Brain microvascular endothelial cell (primary cell): ENCODE data around the gene TCHH.

Experiments
- DNase-seq: peaks from one replicate; pipeline ENCODE4 v3.0.0-alpha.2; 2020
- H3K27ac ChIP-seq: fragments of 250-450 bp; sonication (Bioruptor Pico); 2 replicates; pipeline ENCODE4 v1.5.1; 2020; ENCODE audit warnings: mild to moderate bottlenecking, moderate library complexity
- H3K27me3 ChIP-seq: fragments of 250-450 bp; sonication (Bioruptor Pico); replicated peaks from 2 replicates; pipeline ENCODE4 v1.5.1; 2020; ENCODE audit warnings: mild to moderate bottlenecking
- H3K36me3 ChIP-seq: fragments of 250-450 bp; sonication (Bioruptor Pico); replicated peaks from 2 replicates; pipeline ENCODE4 v1.5.1; 2020; ENCODE audit warnings: mild to moderate bottlenecking
- H3K4me3 ChIP-seq: 2 replicates; pipeline ENCODE4 v1.5.1; 2011; ENCODE audit warnings: low read depth, mild to moderate bottlenecking, control low read depth, low read length, moderate library complexity
- in situ Hi-C: cut with HindIII; loops from 2 replicates; pipeline ENCODE4 v1.10.0; 2017; ENCODE audit warnings: low sequenced_read_pairs, low pct_ligation_motif_present
- TF ChIP-seq, protein P1 (sequence below): IDR thresholded peaks from 2 replicates; pipeline ENCODE4 v1.5.1; 2011; ENCODE audit warnings: low read depth, mild to moderate bottlenecking, moderate library complexity, low read length, control low read depth, inconsistent platforms; ENCODE audit errors: missing control alignments

The TCHH gene

DNA sequence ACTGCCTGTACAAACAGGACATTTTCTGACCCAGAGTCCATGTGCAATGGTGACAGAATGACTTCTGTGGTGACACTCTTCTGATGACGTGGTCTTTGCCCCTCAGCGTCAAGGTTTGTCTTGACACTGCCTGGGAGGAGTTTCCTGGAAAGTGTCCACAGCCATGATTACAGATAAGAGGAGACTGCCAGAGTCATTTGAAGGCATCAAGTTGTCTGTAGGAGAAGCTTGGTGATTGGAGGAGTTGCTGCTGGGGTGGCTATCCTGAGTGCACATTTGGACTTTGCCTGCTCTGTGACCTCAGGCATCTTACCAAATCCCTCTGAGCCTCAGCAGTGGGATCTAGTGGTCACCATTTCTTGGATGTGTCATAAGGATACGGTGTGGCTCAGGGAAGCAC, 44.1 kb downstream of the TCHH start:
- in situ Hi-C loops, result no loop called here
- Histone ChIP-seq H3K36me3 (no peaks in the 10 kb centered on the region), H3K27me3 (peaks cover 6% of the 10 kb centered on the region), H3K4me3 (no peak overlapping the region), H3K27ac (no peak overlapping the region)
- no peak for DNase-seq
- TF ChIP-seq, protein P1, sequence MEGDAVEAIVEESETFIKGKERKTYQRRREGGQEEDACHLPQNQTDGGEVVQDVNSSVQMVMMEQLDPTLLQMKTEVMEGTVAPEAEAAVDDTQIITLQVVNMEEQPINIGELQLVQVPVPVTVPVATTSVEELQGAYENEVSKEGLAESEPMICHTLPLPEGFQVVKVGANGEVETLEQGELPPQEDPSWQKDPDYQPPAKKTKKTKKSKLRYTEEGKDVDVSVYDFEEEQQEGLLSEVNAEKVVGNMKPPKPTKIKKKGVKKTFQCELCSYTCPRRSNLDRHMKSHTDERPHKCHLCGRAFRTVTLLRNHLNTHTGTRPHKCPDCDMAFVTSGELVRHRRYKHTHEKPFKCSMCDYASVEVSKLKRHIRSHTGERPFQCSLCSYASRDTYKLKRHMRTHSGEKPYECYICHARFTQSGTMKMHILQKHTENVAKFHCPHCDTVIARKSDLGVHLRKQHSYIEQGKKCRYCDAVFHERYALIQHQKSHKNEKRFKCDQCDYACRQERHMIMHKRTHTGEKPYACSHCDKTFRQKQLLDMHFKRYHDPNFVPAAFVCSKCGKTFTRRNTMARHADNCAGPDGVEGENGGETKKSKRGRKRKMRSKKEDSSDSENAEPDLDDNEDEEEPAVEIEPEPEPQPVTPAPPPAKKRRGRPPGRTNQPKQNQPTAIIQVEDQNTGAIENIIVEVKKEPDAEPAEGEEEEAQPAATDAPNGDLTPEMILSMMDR, result no peak

DNA sequence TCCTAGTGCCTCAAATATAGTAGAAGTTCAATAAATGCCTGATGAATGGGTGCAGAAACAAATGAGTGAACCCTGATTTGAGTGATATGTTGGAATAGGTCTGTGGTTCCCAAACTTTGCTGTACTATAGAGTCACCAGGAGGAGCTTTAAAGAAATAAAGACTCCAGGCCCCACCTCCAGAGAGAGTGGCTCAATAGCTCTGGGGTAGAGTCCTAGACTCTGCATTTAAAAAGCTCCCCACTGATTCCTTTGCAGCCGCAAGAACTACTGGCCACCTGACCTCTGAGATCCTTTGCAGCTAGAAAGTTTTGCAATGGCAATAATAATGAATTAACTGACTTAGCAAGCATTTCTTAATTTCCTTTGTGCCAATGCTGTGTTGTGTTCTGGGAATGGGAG, 47.3 kb downstream of the TCHH start:
- Histone ChIP-seq H3K4me3 (no peak overlapping the region), H3K27ac (no peak overlapping the region), H3K36me3 (no peaks in the 10 kb centered on the region), H3K27me3 (peaks cover 2% of the 10 kb centered on the region)
- DNase-seq, result no peak
- TF ChIP-seq, protein P1, result no peak
- in situ Hi-C loops, result no loop called here

DNA sequence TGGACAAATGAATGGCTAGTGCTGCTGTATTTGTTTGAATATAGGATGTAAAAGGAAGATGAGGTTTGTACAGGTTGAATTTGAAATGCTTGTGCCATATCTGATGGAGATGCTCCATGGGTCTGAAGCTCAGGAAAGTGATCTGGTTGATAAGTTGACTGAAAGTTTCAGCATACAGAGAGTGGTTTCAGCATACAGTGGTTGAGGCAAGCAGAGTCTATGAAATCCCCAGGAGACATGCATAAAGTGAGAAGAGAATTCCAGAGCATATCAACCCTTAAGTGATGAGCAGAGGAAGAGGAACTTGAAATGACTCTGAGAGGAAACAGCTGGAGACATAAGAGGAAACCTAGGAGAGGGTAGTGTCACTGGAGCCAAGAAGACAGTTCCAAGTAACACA, 48.1 kb downstream of the TCHH start:
- H3K27ac ChIP-seq, result no peak overlapping the region
- in situ Hi-C loops, result no loop called here
- no peaks in the 10 kb centered on the region for H3K36me3 ChIP-seq
- H3K4me3 ChIP-seq, result no peak overlapping the region
- TF ChIP-seq, protein P1, result no peak
- H3K27me3 ChIP-seq, result peaks cover 2% of the 10 kb centered on the region
- DNase-seq, result no peak

DNA sequence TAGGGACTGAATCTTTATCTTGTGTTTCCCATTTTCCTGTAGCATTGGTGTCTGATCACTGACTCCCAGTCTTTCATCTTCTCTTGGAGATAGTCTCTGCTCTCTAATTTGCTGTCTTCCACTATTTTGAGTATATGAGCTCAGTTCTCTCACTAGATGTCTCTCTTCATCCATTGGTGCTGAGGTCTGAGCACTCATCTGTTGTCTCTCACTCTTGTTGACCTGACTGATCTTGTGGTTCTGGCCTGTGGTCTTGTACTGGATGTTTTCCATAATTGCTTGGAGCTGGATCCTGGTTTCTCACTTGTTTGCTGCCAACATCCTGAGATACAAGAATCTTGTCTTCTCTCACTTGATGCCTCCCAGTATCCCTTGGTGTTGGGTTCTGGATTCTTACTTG, 53.3 kb downstream of the TCHH start:
- H3K4me3 ChIP-seq, result no peak overlapping the region
- H3K27ac ChIP-seq, result no peak overlapping the region
- in situ Hi-C loops, result no loop called here
- TF ChIP-seq, protein P1, result no peak
- H3K36me3 ChIP-seq, result no peaks in the 10 kb centered on the region
- H3K27me3 ChIP-seq, result peaks cover 8% of the 10 kb centered on the region
- DNase-seq, result no peak
